Measurements from ENCODE around the gene EPHA8.

EPHA8 gene

GRCh38 chr1:22592919-22593790 is 29.9 kb downstream of the EPHA8 start:
- DNase-seq (ENCODE audit: low spot score): no peak

- DNase-seq (ENCODE audit: low spot score): no peak
Measured at GRCh38 chr1:22594396-22594795, 31.1 kb downstream of the EPHA8 start.

GRCh38 chr1:22595108-22595507 is 31.8 kb downstream of the EPHA8 start:
- DNase-seq (ENCODE audit: low spot score): no peak

- DNase-seq (ENCODE audit: low spot score): no peak
Measured at GRCh38 chr1:22597301-22597965, 34.1 kb downstream of the EPHA8 start.

- no peak for DNase-seq (ENCODE audit: low spot score)
Measured at GRCh38 chr1:22597996-22598395, 34.7 kb downstream of the EPHA8 start.

- no peak for DNase-seq (ENCODE audit: low spot score)
Measured at GRCh38 chr1:22598736-22599135, 35.4 kb downstream of the EPHA8 start.

- DNase-seq (ENCODE audit: low spot score): no peak
Measured at GRCh38 chr1:22600071-22600816, 37.0 kb downstream of the EPHA8 start.

- DNase-seq (ENCODE audit: low spot score): no peak
Measured at GRCh38 chr1:22600817-22601605, 37.7 kb downstream of the EPHA8 start.

GRCh38 chr1:22601610-22602009 is 38.3 kb downstream of the EPHA8 start:
- DNase-seq (ENCODE audit: low spot score): no peak

GRCh38 chr1:22602060-22602740 is 38.9 kb downstream of the EPHA8 start:
- no peak for DNase-seq (ENCODE audit: low spot score)

GRCh38 chr1:22606161-22606560 is 42.9 kb downstream of the EPHA8 start:
- no peak for DNase-seq (ENCODE audit: low spot score)

- no peak for DNase-seq (ENCODE audit: low spot score)
Measured at GRCh38 chr1:22607154-22607553, 43.9 kb downstream of the EPHA8 start.

- DNase-seq (ENCODE audit: low spot score): no peak
Measured at GRCh38 chr1:22608361-22608760, 45.1 kb downstream of the EPHA8 start.

GRCh38 chr1:22609291-22609690 is 46.0 kb downstream of the EPHA8 start:
- no peak for DNase-seq (ENCODE audit: low spot score)

- no peak for DNase-seq (ENCODE audit: low spot score)
Measured at GRCh38 chr1:22611530-22611947, 48.2 kb downstream of the EPHA8 start.

- no peak for DNase-seq (ENCODE audit: low spot score)
Measured at GRCh38 chr1:22612671-22613571, 49.6 kb downstream of the EPHA8 start.

GRCh38 chr1:22613572-22613918 is 50.3 kb downstream of the EPHA8 start:
- DNase-seq (ENCODE audit: low spot score): no peak

- no peak for DNase-seq (ENCODE audit: low spot score)
Measured at GRCh38 chr1:22613951-22614350, 50.7 kb downstream of the EPHA8 start.

GRCh38 chr1:22615886-22616285 is 52.6 kb downstream of the EPHA8 start:
- DNase-seq (ENCODE audit: low spot score): no peak

- no peak for DNase-seq (ENCODE audit: low spot score)
Measured at GRCh38 chr1:22616571-22616970, 53.3 kb downstream of the EPHA8 start.

Measured in putamen (tissue), 1 donor.